HL-60/S4 treated with retinoic acid at 250 ng/mL for 4 days and 3 days (cell line): Measurements from ENCODE around the gene HIBCH.

ENCODE experiments used
- in situ Hi-C: fragments of 300-500 bp; cut with MboI; formaldehyde crosslinking; loops from 2 replicates; pipeline ENCODE4 v1.7.0; 2022; ENCODE audit warnings: low sequenced_read_pairs

Gene HIBCH

DNA sequence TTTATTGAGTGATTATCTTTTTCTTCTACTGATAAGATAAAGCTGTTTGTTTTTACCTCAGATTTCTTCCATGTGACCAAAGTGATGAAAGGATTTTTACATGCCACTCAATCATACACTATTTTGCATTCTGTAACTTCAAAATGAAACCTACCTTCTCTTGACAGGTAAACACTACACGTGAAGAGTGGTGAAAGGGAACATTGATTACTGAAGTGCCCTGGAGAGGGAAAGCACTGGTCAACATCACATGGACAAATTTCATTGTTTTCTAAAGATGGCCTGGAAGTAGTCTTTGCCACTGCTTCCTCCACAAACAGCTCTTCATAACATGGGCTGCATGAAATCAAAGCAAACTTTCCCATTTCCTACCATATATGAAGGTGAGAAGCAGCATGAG lies 120.1 kb downstream of the HIBCH start:
- in situ Hi-C loops: no loop called here

DNA sequence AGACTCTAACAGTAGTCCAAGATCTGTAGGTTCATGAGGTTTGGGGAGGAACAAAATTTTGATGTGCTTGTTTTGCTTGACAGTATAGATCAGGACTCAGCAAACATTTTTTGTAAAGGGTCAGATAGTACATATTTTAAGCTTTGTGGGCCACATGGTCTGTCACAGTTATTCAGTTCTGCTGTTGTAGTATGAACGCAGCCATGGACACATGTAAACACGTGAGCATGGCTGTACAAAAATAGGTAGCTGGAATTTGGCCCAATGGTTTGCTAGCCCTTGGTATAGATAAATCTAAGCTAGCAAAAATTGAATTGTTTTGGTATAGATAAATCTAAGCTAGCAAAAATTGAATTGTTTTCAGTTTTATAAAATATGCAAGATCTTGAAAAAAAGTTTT lies 120.5 kb downstream of the HIBCH start:
- in situ Hi-C loops: no loop called here

GRCh38 chr2:190197143-190197720 lies 122.4 kb downstream of the HIBCH start:
- in situ Hi-C loops: no loop called here

DNA sequence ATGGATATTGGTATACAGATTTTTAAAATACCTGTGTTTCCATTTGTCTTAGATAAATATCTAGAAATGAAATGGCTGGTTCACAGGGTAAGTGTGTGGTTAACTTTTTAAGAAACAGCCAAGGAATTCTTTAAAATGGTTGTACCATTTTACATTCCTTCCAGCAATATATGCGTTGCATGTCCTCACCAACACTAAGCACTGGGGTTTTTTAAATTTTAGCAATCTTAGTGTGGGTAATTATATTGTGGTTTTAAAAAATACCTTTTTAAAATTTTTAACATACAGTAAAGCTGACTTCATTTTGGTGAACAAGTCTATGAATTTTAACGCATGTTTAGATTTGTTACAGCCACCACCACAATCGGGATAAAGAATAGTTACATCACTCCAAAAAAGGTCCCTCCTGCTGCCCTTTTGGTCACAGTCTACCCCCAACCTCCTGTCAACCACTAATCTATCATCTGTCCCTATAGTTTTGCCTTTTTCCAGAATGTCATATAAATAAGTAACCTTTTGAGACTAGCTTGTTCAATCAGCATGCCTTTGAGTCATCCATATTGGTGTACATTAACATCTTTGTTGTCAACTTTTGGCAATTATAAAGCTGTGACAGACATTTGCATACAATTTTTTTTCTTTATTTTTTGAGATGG lies 129.0 kb downstream of the HIBCH start:
- in situ Hi-C loops: no loop called here

DNA sequence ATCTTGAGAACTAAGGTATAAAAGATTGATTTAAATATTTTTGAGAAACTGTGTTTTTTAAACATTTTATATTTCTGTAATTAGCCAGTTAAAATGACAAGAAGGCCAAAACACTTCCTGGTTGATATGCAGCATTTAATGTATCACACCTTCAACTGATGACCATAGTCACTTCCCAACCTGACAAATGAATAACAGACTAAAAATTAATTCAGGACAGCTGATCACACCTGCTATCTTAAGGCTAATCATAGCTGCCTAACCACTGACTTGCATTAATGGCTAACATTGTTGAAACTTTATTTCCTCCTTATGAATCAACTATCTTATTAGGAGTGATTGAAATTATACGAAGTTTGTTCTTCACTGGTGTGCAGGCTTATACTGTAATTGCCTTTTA lies 131.3 kb downstream of the HIBCH start:
- in situ Hi-C loops: no loop called here

DNA sequence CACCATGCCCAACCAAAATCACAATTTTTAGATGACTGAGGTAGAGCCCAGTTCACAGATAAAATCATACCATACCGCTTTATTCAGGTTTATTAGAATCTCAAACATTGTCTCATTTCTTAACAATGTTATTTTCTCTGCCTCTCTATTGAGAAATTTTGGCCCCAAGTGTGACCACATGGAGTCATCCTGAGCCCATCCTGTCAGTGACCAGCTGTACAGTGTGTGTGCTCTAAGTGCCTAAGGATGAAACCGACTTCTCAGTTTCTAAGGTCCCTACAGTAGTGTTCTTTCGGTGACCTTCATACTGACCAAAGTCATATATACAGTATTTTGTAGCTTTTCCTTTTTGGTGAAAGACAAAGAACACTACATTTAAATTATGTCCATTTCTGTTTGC lies 133.4 kb downstream of the HIBCH start:
- in situ Hi-C loops: no loop called here

DNA sequence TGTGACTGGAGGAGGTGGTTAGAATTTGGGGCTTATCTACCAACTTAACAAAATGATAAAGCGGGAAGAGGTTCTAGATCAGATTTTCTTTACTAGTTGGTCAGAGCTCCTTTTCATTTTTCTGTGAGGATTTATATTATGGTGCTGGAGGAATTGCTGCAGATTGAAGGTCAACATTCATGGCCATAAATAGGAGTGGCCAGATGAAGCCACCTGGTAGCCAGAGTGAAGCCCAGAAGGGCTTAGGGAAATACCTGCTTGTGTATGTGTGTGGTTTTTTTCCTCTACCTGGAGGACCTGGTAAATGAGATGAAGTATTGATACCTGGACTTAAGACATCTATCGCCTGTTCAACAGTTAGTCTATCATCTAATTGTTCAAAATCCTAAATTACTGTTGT lies 134.2 kb downstream of the HIBCH start:
- in situ Hi-C loops: no loop called here

GRCh38 chr2:190184460-190184859 lies 135.2 kb downstream of the HIBCH start:
- in situ Hi-C loops: no loop called here

GRCh38 chr2:190183539-190183938 lies 136.1 kb downstream of the HIBCH start:
- in situ Hi-C loops: no loop called here

GRCh38 chr2:190182071-190182524 lies 137.5 kb downstream of the HIBCH start:
- in situ Hi-C loops: no loop called here

GRCh38 chr2:190181123-190181669 lies 138.4 kb downstream of the HIBCH start:
- in situ Hi-C loops: no loop called here

- in situ Hi-C loops: no loop called here
Measured at GRCh38 chr2:190180313-190181122, 139.1 kb downstream of the HIBCH start.

GRCh38 chr2:190179754-190180312 lies 139.8 kb downstream of the HIBCH start:
- in situ Hi-C loops: no loop called here

DNA sequence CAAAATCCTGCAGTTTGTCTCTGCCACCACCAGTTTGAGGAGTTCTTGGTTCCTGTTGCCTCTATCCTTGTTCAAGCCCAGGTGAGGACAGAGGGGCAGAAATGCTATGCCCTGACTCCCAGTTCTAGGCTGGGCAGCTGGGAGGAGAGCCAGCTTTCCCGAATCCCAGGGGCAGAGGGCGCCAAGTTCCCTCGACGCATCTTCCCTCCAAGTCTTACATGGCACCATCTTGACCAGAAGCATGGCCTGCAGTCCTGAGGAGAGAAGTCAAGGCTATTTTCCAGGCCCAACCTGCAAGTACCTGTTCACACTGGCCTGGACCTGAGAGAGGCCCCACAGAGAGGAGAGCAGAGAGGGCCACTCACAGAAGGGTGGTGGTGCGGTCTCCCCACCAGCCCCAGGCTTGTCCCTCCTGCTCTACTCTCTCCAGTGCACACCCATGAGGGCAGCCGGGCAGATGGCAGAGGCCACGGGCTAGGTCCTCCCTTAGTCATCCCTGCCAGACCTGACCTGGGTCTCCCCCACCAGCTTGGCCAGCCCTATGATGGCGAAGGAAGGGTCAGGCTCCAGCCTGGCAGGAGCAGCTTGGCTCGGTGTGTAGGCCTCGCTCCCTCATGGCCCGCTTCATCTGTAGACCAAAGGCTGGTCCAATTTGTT lies 141.4 kb downstream of the HIBCH start:
- in situ Hi-C loops: no loop called here

DNA sequence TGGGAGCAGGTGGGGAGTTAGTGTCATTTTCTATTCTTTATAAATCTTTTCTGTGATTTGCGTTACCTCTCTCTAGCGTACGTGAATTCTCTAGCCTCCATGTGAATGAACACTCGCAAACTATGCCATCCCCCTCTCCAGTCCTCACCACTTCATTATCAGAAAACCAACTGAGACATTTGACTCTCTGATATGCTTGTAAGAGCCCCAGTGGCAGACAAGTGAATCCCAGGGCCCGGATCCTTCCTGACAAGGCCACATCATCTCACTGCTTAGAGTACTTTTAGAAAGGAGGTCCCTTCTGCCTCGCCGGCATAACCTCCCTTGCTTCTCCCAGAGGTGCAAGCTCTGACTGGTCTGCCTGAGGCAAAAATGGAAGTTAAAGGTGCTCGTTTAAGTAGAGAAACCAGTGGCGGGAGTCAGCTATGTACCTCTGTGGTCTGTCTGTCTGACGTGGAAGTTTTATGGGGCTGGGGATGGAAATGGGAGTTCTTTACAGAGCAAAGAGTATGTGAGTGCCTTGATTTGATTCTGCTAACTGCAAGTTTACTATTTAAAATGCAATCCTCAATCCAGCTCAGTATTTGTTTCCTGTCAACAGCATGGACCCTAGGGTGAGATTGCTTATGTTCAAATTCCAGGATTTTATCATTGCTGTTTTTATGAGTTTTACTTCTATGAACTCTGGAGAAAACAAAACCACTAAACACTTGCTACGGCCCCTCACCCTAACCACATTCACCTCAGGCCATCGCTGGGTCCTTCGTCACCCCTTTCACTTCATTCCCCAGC lies 142.2 kb downstream of the HIBCH start:
- in situ Hi-C loops: no loop called here

DNA sequence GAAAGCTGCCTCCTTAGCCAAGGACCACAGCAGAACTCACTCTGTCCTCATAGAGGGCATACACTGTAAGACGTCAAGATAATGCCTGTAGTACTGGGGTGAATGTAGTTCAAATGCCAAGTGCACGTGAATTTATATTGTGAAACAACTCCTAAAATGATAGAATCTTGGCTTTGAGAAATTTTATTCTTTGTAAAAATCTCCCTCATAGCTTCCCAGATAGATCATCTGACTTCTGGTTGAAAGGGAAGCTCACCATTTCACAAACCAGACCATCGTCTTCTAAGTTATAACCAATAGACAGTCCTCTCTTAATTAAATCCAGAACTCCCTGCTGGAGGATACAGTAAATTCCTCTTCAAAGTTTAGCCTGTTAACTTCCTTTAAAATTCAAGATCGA lies 146.2 kb downstream of the HIBCH start:
- in situ Hi-C loops: no loop called here

DNA sequence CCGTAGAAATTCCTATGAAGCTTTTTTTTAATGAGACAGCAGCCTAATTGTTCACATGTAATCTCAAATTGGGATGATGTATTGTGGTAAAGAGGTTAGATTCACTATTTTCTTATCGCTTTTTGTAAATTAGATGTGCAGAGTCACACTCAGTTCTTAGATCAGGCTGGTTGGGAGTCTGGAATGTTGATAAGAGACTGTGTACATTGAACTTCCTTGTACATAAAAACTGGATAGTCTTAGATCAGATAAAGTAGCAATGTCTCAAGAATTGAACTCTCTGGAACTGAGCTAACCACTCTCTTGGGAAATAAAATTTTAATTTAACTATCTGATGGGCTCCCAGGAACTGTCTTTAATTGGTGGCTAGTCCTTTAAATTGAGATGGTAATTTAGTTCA lies 149.0 kb downstream of the HIBCH start:
- in situ Hi-C loops: no loop called here

- in situ Hi-C loops: no loop called here
Measured at GRCh38 chr2:190169221-190170072, 150.2 kb downstream of the HIBCH start.

DNA sequence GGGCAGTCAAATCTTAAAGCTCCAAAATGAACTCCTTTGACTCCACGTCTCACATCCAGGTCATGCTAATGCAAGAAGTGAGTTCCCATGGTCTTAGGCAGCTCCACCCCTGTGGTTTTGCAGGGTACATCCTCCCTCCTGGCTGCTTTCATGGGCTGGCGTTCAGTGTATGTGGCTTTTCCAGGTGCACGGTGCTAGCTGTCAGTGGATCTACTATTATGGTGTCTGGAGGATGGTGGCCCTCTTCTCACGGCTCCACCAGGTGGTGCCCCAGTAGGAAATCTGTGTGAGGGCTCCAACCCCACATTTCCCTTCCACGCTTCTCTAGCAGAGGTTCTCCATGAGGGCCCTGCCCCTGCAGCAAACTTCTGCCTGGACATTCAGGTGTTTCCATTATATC lies 151.9 kb downstream of the HIBCH start:
- in situ Hi-C loops: no loop called here
